M059J (cell line): Measurements from ENCODE around the gene NAA35. TPM values are rescaled to one million over a fixed set of nuclear protein-coding genes. Genes with fewer than 3 reads are reported as not detected.
"Not testable (repeated sequence)": the region's sequence is repeated elsewhere in the genome, so short reads cannot be mapped to it uniquely, and the experiment has no call there.

Experiments
- DNase-seq: peaks from one replicate; pipeline ENCODE4 v3.0.0-alpha.2; 2012; ENCODE audit warnings: low read depth
- total RNA-seq: library from RNA; depleted of rRNA; stranded (reverse); fragments of >200 nt; shearing (Covaris generic); gene quantifications from 2 replicates; pipeline ENCODE4 v1.2.3, GENCODE V29; 2014

Gene NAA35
- total RNA-seq, 1 experiment from 2014 or later = 28.1 TPM

GRCh38 chr9:86027767-86028166, 86.8 kb downstream of the NAA35 start:
- DNase-seq = no peak

GRCh38 chr9:86034863-86035734, 94.2 kb downstream of the NAA35 start:
- peak; percentile 49 for DNase-seq

GRCh38 chr9:86035827-86036440, 95.0 kb downstream of the NAA35 start:
- no peak for DNase-seq

- no peak for DNase-seq
These were observed 95.6 kb downstream of the NAA35 start for GRCh38 chr9:86036555-86036954.

- DNase-seq = no peak
These were observed 99.3 kb downstream of the NAA35 start for GRCh38 chr9:86039991-86040860.

- DNase-seq = no peak
These were observed 99.9 kb downstream of the NAA35 start for GRCh38 chr9:86040861-86041155.

- no peak for DNase-seq
These were observed 100.4 kb downstream of the NAA35 start for GRCh38 chr9:86041311-86041741.

GRCh38 chr9:86042199-86042978, 101.4 kb downstream of the NAA35 start:
- DNase-seq = no peak

- no peak for DNase-seq
These were observed 102.6 kb downstream of the NAA35 start for GRCh38 chr9:86043586-86043985.

GRCh38 chr9:86043999-86044398, 103.1 kb downstream of the NAA35 start:
- DNase-seq = peak; percentile 9

- no peak for DNase-seq
These were observed 104.7 kb downstream of the NAA35 start for GRCh38 chr9:86045654-86046053.

GRCh38 chr9:86046071-86046636, 105.2 kb downstream of the NAA35 start:
- DNase-seq = no peak

GRCh38 chr9:86046930-86047341, 106.0 kb downstream of the NAA35 start:
- peak; percentile 24 for DNase-seq

- no peak for DNase-seq
These were observed 106.4 kb downstream of the NAA35 start for GRCh38 chr9:86047361-86047760.

GRCh38 chr9:86048018-86048742, 107.2 kb downstream of the NAA35 start:
- not testable (repeated sequence) for DNase-seq

- DNase-seq = no peak
These were observed 111.9 kb downstream of the NAA35 start for GRCh38 chr9:86052556-86053468.

- no peak for DNase-seq
These were observed 113.7 kb downstream of the NAA35 start for GRCh38 chr9:86054695-86055094.

- DNase-seq = no peak
These were observed 116.5 kb downstream of the NAA35 start for GRCh38 chr9:86057491-86057890.

GRCh38 chr9:86061972-86062739, 121.2 kb downstream of the NAA35 start:
- no peak for DNase-seq
